GM10248 (cell line): ENCODE data around the gene RUBCN.
A peak's percentile ranks its signal among the peaks of the same experiment; 100 is the strongest.
"Not testable (repeated sequence)": the region's sequence is repeated elsewhere in the genome, so short reads cannot be mapped to it uniquely, and the experiment has no call there.

Experiments used
- CTCF ChIA-PET: fragments of 300-600 bp; sonication (Branson Sonifier 250); formaldehyde crosslinking; extraction: SDS; loops from one replicate; lab custom pipeline; 2021; ENCODE audit warnings: antibody characterized with exemption; lab: Yijun Ruan, JAX
- POLR2A ChIA-PET: fragments of 350-650 bp; sonication (Branson Sonifier 250); formaldehyde crosslinking; extraction: SDS; loops from one replicate; lab custom pipeline; 2020; ENCODE audit warnings: antibody characterized with exemption; lab: Yijun Ruan, JAX
- DNase-seq: peaks from one replicate; pipeline ENCODE4 v3.0.0; 2012; ENCODE audit errors: extremely low spot score
- CTCF ChIP-seq: IDR thresholded peaks from 2 replicates; pipeline ENCODE4 v1.5.1; 2012; ENCODE audit warnings: mild to moderate bottlenecking, low read depth; ENCODE audit errors: extremely low read depth, missing control alignments, control extremely low read depth

RUBCN gene

GRCh38 chr3:197659144-197659543, 77.6 kb downstream of the RUBCN start:
- CTCF ChIA-PET, POLR2A ChIA-PET, DNase-seq: not testable (repeated sequence)

GRCh38 chr3:197658706-197659105, 78.0 kb downstream of the RUBCN start:
- POLR2A ChIA-PET, CTCF ChIA-PET, DNase-seq: not testable (repeated sequence)

GRCh38 chr3:197657541-197658292, 79.0 kb downstream of the RUBCN start:
- CTCF ChIA-PET, POLR2A ChIA-PET, DNase-seq: not testable (repeated sequence)

- POLR2A ChIA-PET, CTCF ChIA-PET, DNase-seq: not testable (repeated sequence)
Measured at GRCh38 chr3:197656960-197657359, 79.7 kb downstream of the RUBCN start.

GRCh38 chr3:197656129-197656528, 80.6 kb downstream of the RUBCN start:
- DNase-seq, POLR2A ChIA-PET, CTCF ChIA-PET: not testable (repeated sequence)

GRCh38 chr3:197654998-197655330, 81.7 kb downstream of the RUBCN start:
- DNase-seq, POLR2A ChIA-PET, CTCF ChIA-PET: not testable (repeated sequence)

- DNase-seq, POLR2A ChIA-PET, CTCF ChIA-PET: not testable (repeated sequence)
Measured at GRCh38 chr3:197654090-197654997, 82.4 kb downstream of the RUBCN start.

- DNase-seq, POLR2A ChIA-PET, CTCF ChIA-PET: not testable (repeated sequence)
Measured at GRCh38 chr3:197652860-197653259, 83.8 kb downstream of the RUBCN start.

GRCh38 chr3:197647649-197648048, 89.1 kb downstream of the RUBCN start:
- CTCF ChIA-PET, DNase-seq, POLR2A ChIA-PET: not testable (repeated sequence)

GRCh38 chr3:197647191-197647590, 89.5 kb downstream of the RUBCN start:
- CTCF ChIA-PET, POLR2A ChIA-PET, DNase-seq: not testable (repeated sequence)

GRCh38 chr3:197646294-197646693, 90.4 kb downstream of the RUBCN start:
- CTCF ChIA-PET, DNase-seq, POLR2A ChIA-PET: not testable (repeated sequence)

- CTCF ChIA-PET, result interaction anchor here (1.6 kb wide), 1 partner anchor 38 kb away, joined by 4 read pairs; no protein-coding TSS in a partner anchor
- DNase-seq, POLR2A ChIA-PET: not testable (repeated sequence)
Measured at GRCh38 chr3:197637556-197637955, 99.1 kb downstream of the RUBCN start.

GRCh38 chr3:197631989-197632388, 104.7 kb downstream of the RUBCN start:
- POLR2A ChIA-PET, DNase-seq: not testable (repeated sequence)
- peak; percentile 9 for TF ChIP-seq CTCF
- CTCF ChIA-PET, result interaction anchor here (1.8 kb wide), 1 partner anchor 33 kb away, joined by 6 read pairs; no protein-coding TSS in a partner anchor

- CTCF ChIA-PET, result interaction anchor here (0.7 kb wide), 1 partner anchor 31 kb away, joined by 4 read pairs; no protein-coding TSS in a partner anchor
- DNase-seq, POLR2A ChIA-PET: not testable (repeated sequence)
Measured at GRCh38 chr3:197630766-197631165, 105.9 kb downstream of the RUBCN start.

GRCh38 chr3:197629286-197629685, 107.4 kb downstream of the RUBCN start:
- DNase-seq, CTCF ChIA-PET, POLR2A ChIA-PET: not testable (repeated sequence)

GRCh38 chr3:197627772-197628523, 108.8 kb downstream of the RUBCN start:
- POLR2A ChIA-PET, CTCF ChIA-PET: not testable (repeated sequence)
- peak; percentile 34 for DNase-seq
